RWPE1 (cell line): ENCODE data around the gene SURF1.

Source experiments
- CTCF ChIA-PET: fragments of 350-600 bp; sonication (Branson Sonifier 250); formaldehyde crosslinking; extraction: SDS; loops from one replicate; lab custom pipeline; 2021; lab: Yijun Ruan, JAX
- POLR2A ChIA-PET: fragments of 400-600 bp; formaldehyde crosslinking; extraction: SDS; loops from one replicate; lab custom pipeline; 2020; ENCODE audit warnings: antibody characterized with exemption; ENCODE audit not compliant: low non-redundant PET; lab: Yijun Ruan, JAX
- DNase-seq: peaks from one replicate; pipeline ENCODE4 v3.0.0; 2012; ENCODE audit warnings: low spot score
- H3K27ac ChIP-seq: fragments of 450-650 bp; 2 replicates; pipeline ENCODE4 v1.5.1; 2017
- TF ChIP-seq, protein P1 (sequence below): fragments of 450-650 bp; conservative IDR thresholded peaks from 2 replicates; pipeline ENCODE4 v1.5.1; 2017; ENCODE audit warnings: low read depth, mild to moderate bottlenecking

The SURF1 gene

DNA sequence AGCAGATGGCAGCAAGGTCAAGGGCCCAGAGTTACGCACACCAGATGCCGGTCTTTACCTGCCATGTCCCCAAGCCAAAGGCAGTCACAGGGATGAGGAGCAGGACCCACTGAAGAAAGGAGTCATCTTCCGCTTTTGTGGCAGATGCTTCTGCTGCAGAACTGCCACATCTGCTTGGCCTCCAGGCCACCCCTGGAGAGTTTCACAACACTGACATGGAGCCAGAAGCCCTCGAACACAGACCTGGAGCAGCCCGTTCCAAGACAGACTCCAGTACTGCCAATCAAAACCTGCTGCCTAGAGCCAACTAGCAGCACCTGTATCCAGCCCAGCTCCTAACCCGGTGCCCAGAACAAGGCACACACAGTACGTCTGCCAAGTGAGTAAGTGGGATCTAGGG is 1.5 kb downstream of the SURF1 start:
- no peak for DNase-seq
- TF ChIP-seq, protein P1, sequence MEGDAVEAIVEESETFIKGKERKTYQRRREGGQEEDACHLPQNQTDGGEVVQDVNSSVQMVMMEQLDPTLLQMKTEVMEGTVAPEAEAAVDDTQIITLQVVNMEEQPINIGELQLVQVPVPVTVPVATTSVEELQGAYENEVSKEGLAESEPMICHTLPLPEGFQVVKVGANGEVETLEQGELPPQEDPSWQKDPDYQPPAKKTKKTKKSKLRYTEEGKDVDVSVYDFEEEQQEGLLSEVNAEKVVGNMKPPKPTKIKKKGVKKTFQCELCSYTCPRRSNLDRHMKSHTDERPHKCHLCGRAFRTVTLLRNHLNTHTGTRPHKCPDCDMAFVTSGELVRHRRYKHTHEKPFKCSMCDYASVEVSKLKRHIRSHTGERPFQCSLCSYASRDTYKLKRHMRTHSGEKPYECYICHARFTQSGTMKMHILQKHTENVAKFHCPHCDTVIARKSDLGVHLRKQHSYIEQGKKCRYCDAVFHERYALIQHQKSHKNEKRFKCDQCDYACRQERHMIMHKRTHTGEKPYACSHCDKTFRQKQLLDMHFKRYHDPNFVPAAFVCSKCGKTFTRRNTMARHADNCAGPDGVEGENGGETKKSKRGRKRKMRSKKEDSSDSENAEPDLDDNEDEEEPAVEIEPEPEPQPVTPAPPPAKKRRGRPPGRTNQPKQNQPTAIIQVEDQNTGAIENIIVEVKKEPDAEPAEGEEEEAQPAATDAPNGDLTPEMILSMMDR = no peak
- peak overlapping the region; percentile 75 for H3K27ac ChIP-seq
- POLR2A ChIA-PET = interaction anchor here (0.8 to 1.1 kb wide), 2 partner anchors 17 to 62 kb away, joined by 3 to 4 read pairs; no protein-coding TSS in a partner anchor
- CTCF ChIA-PET = interaction anchor here (0.6 to 2.2 kb wide), 2 partner anchors 49 to 1689 kb away, joined by 5 to 11 read pairs; no protein-coding TSS in a partner anchor

DNA sequence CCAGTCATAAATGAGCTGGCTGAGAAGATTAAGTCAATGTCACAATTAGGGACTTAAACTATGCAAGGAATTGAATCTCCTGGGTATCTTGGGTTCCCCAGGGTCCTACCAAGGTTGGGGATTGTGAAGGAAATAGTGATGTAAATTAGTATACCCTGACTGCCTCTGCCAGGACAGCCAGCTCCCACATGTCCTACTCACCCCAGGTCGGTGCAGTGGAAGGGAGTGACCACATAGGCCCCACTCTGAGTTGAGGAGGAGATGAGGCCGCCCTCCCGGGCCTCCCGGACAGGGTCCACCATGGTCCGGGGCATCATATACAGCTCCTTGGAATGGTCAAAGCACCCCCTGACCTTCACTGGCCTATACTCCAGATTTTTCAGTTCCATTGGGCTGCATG is 2.7 kb downstream of the SURF1 start:
- TF ChIP-seq, protein P1 = no peak
- peak overlapping the region; percentile 75 for H3K27ac ChIP-seq
- CTCF ChIA-PET = no interaction called here
- no peak for DNase-seq
- POLR2A ChIA-PET = no interaction called here

DNA sequence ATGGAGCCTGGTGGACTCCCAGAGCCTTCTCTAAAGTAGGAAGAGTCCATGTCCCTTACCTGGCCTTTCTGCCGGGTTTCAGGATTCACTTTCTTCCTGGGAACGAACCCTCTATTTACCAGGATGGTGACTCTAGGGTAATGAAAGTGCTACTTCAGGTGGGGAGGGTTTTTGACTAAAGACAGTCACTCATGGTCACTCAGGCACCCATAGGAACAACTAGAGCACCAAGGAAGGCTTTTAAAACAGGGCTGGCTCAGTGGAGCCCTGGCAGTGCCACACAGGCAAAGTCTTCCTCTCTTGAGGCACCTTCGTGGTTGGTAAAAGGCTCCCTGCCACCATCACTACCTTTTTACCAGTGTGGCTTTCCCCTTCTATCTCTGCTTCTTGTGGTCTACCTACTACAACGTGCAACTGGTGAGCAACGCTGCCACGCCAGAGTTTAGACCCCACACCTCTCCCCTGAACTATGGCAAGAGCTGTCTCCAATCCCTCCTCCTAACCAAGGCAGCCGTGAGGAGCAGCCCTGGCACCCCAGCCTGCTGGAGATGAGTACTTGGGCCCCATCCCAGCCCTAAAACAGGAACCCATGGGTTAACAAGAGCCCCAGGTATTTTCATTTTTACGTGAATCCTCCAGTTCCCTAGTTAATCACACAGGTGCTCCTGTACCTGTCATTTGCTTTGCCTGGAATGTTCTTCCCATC is 3.5 kb downstream of the SURF1 start:
- peak overlapping the region; percentile 75 for H3K27ac ChIP-seq
- ChIA-PET POLR2A (no interaction called here), CTCF (no interaction called here)
- TF ChIP-seq, protein P1 = no peak
- no peak for DNase-seq

DNA sequence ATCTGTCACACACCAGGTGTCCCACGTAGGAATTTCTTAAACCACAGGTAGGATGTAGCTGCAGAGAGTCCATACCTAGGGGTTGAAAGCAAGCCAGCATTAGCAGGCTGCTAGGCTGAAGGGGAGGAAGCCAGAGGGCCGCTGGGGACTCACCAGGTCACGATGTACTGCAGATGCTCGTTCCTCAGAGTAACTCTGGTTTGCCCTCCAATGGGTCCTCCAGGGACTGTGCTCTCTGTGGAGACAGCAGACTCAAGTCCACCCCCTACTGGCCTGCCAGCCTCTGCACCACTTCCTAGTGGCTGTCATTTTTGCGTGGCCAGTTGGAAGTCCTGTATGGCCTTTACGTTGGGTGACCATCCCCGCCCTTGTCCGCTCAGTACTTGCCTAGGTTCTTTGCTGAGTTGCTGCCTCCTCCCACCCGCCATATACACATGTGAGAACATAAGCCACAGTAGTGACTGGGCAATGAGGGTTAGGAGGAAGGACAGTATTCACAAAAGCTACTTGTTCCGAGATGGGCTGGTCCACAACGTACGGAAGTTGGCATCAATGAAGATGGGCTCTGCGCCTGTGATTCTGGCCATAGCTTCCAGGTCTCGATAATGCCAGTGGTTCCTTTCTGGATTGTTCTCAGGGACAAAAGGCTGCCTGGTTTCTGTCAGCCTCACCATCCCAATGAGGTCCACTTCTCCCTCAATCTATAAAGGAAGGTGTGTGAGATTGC is 4.2 kb downstream of the SURF1 start:
- TF ChIP-seq, protein P1 = peak; percentile 62
- ChIA-PET CTCF (no interaction called here), POLR2A (no interaction called here)
- H3K27ac ChIP-seq = peak overlapping the region; percentile 75
- DNase-seq = no peak

DNA sequence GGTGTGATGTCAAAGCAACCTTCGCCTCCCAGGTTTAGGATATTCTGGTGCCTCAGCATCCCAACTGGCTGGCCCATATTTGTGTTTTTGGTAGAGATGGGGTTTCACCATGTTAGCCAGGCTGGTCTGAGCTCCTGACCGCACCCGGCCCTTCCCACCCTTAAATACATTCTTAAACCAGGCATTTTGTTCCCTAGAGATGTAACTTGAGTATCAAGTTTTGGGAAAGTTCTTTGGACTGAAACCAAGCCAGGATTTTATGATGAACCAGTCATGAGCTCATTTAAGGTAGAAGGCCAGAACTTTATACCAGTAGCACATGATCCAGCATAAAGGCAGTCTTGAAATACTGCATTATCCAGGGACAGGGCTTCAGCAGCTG is 4.8 kb downstream of the SURF1 start:
- DNase-seq = no peak
- TF ChIP-seq, protein P1 = no peak
- peak overlapping the region; percentile 75 for H3K27ac ChIP-seq
- ChIA-PET POLR2A (no interaction called here), CTCF (interaction anchor here (0.6 kb wide), 1 partner anchor 16 kb away, joined by 3 read pairs; no protein-coding TSS in a partner anchor)

DNA sequence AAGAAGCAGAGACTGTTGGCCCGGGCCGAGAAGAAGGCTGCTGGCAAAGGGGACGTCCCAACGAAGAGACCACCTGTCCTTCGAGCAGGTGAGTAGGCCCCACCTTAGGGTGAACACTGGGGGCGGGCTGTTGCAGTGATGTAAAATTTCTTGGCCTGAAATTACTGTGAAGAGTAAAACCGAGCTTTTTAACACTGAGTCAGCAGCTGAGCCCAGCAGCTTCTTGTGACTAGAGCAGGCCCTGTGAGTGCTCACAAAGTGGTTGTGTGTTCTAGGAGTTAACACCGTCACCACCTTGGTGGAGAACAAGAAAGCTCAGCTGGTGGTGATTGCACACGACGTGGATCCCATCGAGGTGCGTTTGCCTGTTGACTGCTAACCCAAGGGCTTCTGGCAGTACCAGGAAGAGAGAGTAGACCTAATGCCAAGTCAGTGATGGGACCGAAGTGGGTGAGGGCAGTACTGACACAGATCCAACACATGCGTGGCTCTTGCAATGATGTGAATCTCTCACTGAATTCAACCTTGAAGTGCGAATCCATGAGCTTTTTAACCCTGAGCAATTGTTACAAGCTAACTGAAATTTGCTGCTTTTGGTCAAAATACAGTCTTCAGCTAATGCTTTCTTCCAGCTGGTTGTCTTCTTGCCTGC is 6.2 kb downstream of the SURF1 start:
- POLR2A ChIA-PET = no interaction called here
- CTCF ChIA-PET = interaction anchor here (0.6 to 0.8 kb wide), 2 partner anchors 8 to 53 kb away, joined by 3 read pairs; no protein-coding TSS in a partner anchor
- H3K27ac ChIP-seq = peak overlapping the region; percentile 93
- TF ChIP-seq, protein P1 = no peak
- no peak for DNase-seq
